Astrocyte (in vitro differentiated cells and primary cell): ENCODE data around the gene GOLPH3.

Experiments
- CTCF ChIP-seq: IDR thresholded peaks from 2 replicates; pipeline ENCODE4 v1.5.1; 2011; ENCODE audit warnings: low read depth, mild to moderate bottlenecking, inconsistent platforms, low read length, moderate library complexity; ENCODE audit not compliant: insufficient read depth
- EZH2 ChIP-seq: IDR thresholded peaks from 2 replicates; pipeline ENCODE4 v1.6.1; 2012; ENCODE audit warnings: mild to moderate bottlenecking, low read length, inconsistent platforms; ENCODE audit not compliant: insufficient read depth

GRCh38 chr5:32151198-32151597 lies 22.9 kb downstream of the GOLPH3 start:
- TF ChIP-seq CTCF (no peak), EZH2 (no peak)
